ENCODE data around the gene E2F4. TPM values are rescaled to one million over a fixed set of nuclear protein-coding genes. Genes with fewer than 3 reads are reported as not detected.
A peak's percentile ranks its signal among the peaks of the same experiment; 100 is the strongest.

Gene E2F4
- total RNA-seq, 1 experiment from 2014 or later, result 109 TPM

GRCh38 chr16:67157892-67158635, 33.9 kb upstream of the E2F4 start:
- no peak for DNase-seq (ENCODE audit: low read depth)

- DNase-seq (ENCODE audit: low read depth), result peak; percentile 52
Measured at GRCh38 chr16:67158637-67159600, 33.0 kb upstream of the E2F4 start.

GRCh38 chr16:67161595-67162058, 30.3 kb upstream of the E2F4 start:
- no peak for DNase-seq (ENCODE audit: low read depth)

- no peak for DNase-seq (ENCODE audit: low read depth)
Measured at GRCh38 chr16:67162506-67163163, 29.3 kb upstream of the E2F4 start.

GRCh38 chr16:67163164-67163998, 28.6 kb upstream of the E2F4 start:
- peak; percentile 39 for DNase-seq (ENCODE audit: low read depth)

- DNase-seq (ENCODE audit: low read depth), result no peak
Measured at GRCh38 chr16:67163999-67164558, 27.9 kb upstream of the E2F4 start.

GRCh38 chr16:67164599-67165061, 27.3 kb upstream of the E2F4 start, which contains the start of gene HSF4:
HSF4 (plus strand) TSS chr16:67164745; CDS start chr16:67164812, 67 bp downstream.
- DNase-seq (ENCODE audit: low read depth), result no peak

- no peak for DNase-seq (ENCODE audit: low read depth)
Measured at GRCh38 chr16:67165121-67166078, 26.6 kb upstream of the E2F4 start.

GRCh38 chr16:67166110-67166547, 25.8 kb upstream of the E2F4 start:
- no peak for DNase-seq (ENCODE audit: low read depth)

- no peak for DNase-seq (ENCODE audit: low read depth)
Measured at GRCh38 chr16:67166598-67167168, 25.3 kb upstream of the E2F4 start.

- DNase-seq (ENCODE audit: low read depth), result no peak
Measured at GRCh38 chr16:67167588-67167987, 24.4 kb upstream of the E2F4 start.

GRCh38 chr16:67169011-67169451, 22.9 kb upstream of the E2F4 start:
- no peak for DNase-seq (ENCODE audit: low read depth)

GRCh38 chr16:67169642-67170167, 22.2 kb upstream of the E2F4 start:
- peak; percentile 51 for DNase-seq (ENCODE audit: low read depth)

- peak; percentile 82 for DNase-seq (ENCODE audit: low read depth)
Measured at GRCh38 chr16:67170168-67170948, 21.6 kb upstream of the E2F4 start, which contains the start of gene NOL3. NOL3 (plus strand) TSS chr16:67170538.

- no peak for DNase-seq (ENCODE audit: low read depth)
Measured at GRCh38 chr16:67170949-67171649, 20.9 kb upstream of the E2F4 start.

GRCh38 chr16:67173323-67173722, 18.6 kb upstream of the E2F4 start:
- no peak for DNase-seq (ENCODE audit: low read depth)
